ENCODE results near the gene LGALS7B. TPM values are rescaled to one million over a fixed set of nuclear protein-coding genes. Genes with fewer than 3 reads are reported as not detected.

Gene LGALS7B
- total and polyA plus RNA-seq, 2 donors (not counting 1 experiment from before 2014, with no cell fraction given): not detected

DNA sequence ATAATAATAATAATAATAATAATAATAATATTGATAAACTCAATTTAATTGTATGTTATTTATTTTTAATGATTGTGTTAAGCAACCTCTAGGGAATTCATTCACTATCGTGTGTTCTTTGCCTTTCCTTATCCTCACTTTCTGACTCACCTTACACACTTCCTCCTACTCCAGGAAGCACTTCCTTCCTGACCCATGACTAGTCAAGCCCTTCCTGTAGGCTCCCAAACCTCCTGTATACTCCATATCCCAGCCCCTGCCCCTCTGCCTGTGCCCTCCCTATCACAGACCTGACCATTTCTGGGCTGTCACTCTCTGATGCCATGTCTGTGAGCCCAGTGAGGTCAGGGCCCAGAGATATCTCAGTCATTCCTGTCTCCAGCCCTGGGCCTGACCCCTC is 16.2 kb downstream of the LGALS7B start:
- Histone ChIP-seq H3K9ac (ENCODE audit: low read length) (no peak overlapping the region), H3K27me3 (replicated peaks in 1 of 4; ENCODE audit: control extremely low read depth in 1 of 4, control insufficient read depth in 3 of 4, insufficient read depth in 4 of 4, low read length in 3 of 4) (no peaks in the 10 kb centered on the region), H3K36me3 (replicated peaks in 1 of 2; ENCODE audit: control extremely low read depth in 1 of 2, control insufficient read depth in 1 of 2, extremely low read depth in 1 of 2, insufficient read depth in 2 of 2, low read length in 1 of 2) (no peaks in the 10 kb centered on the region), H3K4me2 (replicated peaks; ENCODE audit: low read depth, low read length, poor library complexity, severe bottlenecking) (no peak overlapping the region), H3K4me3 (ENCODE audit: control extremely low read depth in 1 of 5, extremely low read depth in 1 of 5, insufficient read depth in 1 of 5, low read depth in 2 of 5, low read length in 4 of 5) (no peak overlapping the region), H3K79me2 (ENCODE audit: control insufficient read depth, insufficient read depth, low read length) (no peaks in the 10 kb centered on the region), H3K27ac (ENCODE audit: low read length in 2 of 2) (no peak overlapping the region), H4K20me1 (ENCODE audit: control insufficient read depth, insufficient read depth, low read length, poor library complexity, severe bottlenecking) (no peaks in the 10 kb centered on the region), H2AFZ (ENCODE audit: insufficient read depth, low read depth, low read length, poor library complexity, severe bottlenecking) (no peak overlapping the region), H3K4me1 (ENCODE audit: control insufficient read depth in 2 of 2, insufficient read depth in 2 of 2, low read length in 2 of 2) (peaks cover 3 to 7% of the 10 kb centered on the region in 2 donors), H3K9me3 (ENCODE audit: control extremely low read depth in 1 of 3, control insufficient read depth in 2 of 3, insufficient read depth in 1 of 3, low read length in 2 of 3) (no peaks in the 10 kb centered on the region)
- ChIA-PET CTCF (no interaction called here), POLR2A (no interaction called here)
- H3K4me1 Mint-ChIP-seq: peaks cover 9% of the 10 kb centered on the region
- H3K27me3 Mint-ChIP-seq: no peaks in the 10 kb centered on the region
- 40% methylated on average over 1 of the region's 1 CpG for WGBS (ENCODE audit: insufficient coverage)
- no peak for ATAC-seq (ENCODE audit: low read depth)
- no peak for TF ChIP-seq EZH2 (IDR thresholded peaks at IDR 0.05; ENCODE audit: borderline replicate concordance, insufficient read depth, low read depth, low read length, poor library complexity, severe bottlenecking)
- TF ChIP-seq, protein P1, sequence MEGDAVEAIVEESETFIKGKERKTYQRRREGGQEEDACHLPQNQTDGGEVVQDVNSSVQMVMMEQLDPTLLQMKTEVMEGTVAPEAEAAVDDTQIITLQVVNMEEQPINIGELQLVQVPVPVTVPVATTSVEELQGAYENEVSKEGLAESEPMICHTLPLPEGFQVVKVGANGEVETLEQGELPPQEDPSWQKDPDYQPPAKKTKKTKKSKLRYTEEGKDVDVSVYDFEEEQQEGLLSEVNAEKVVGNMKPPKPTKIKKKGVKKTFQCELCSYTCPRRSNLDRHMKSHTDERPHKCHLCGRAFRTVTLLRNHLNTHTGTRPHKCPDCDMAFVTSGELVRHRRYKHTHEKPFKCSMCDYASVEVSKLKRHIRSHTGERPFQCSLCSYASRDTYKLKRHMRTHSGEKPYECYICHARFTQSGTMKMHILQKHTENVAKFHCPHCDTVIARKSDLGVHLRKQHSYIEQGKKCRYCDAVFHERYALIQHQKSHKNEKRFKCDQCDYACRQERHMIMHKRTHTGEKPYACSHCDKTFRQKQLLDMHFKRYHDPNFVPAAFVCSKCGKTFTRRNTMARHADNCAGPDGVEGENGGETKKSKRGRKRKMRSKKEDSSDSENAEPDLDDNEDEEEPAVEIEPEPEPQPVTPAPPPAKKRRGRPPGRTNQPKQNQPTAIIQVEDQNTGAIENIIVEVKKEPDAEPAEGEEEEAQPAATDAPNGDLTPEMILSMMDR (IDR thresholded peaks at IDR 0.05): no peak
- no peaks in the 10 kb centered on the region for H3K9me3 Mint-ChIP-seq (ENCODE audit: insufficient read depth)
- no peak overlapping the region for H3K4me3 Mint-ChIP-seq
- intact Hi-C loops (cut with micrococcal nuclease): no loop called here
- no peak overlapping the region for H3K27ac Mint-ChIP-seq
- no peak for DNase-seq

DNA sequence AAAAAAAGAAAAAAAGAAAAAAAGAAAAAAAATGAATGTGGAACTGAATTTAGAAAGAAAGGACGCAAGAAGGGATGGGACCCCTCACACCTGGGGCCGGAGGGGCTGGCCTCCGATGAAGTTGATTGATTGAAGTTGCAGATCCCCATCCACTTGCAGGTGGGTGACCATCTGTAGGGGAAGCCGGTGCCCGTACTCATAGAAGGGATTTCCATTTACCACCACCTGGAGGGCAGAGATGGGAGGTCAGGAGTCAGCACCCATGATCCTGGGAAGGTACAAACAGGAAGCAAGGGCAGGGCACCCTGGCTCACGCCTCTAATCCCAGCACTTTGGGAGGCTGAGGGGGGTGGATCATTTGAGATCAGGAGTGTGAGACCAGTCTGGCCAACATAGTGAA is 17.4 kb downstream of the LGALS7B start:
- intact Hi-C loops (cut with micrococcal nuclease): no loop called here
- no peaks in the 10 kb centered on the region for H3K9me3 Mint-ChIP-seq (ENCODE audit: insufficient read depth)

More for the DNA sequence above, 17.4 kb downstream of the LGALS7B start:
- ChIA-PET POLR2A (no interaction called here), CTCF (no interaction called here)
- H3K4me2 ChIP-seq (replicated peaks; ENCODE audit: low read depth, low read length, poor library complexity, severe bottlenecking): no peak overlapping the region
- no peaks in the 10 kb centered on the region for H4K20me1 ChIP-seq (ENCODE audit: control insufficient read depth, insufficient read depth, low read length, poor library complexity, severe bottlenecking)
- no peak overlapping the region for H3K27ac ChIP-seq (ENCODE audit: low read length in 2 of 2)
- TF ChIP-seq, protein P1 (IDR thresholded peaks at IDR 0.05): no peak
- no peak for TF ChIP-seq EZH2 (IDR thresholded peaks at IDR 0.05; ENCODE audit: borderline replicate concordance, insufficient read depth, low read depth, low read length, poor library complexity, severe bottlenecking)
- no peak overlapping the region for H3K9ac ChIP-seq (ENCODE audit: low read length)
- ATAC-seq (ENCODE audit: low read depth) (no peak), DNase-seq (no peak)
- H3K4me3 ChIP-seq (ENCODE audit: control extremely low read depth in 1 of 5, extremely low read depth in 1 of 5, insufficient read depth in 1 of 5, low read depth in 2 of 5, low read length in 4 of 5): no peak overlapping the region
- H2AFZ ChIP-seq (ENCODE audit: insufficient read depth, low read depth, low read length, poor library complexity, severe bottlenecking): no peak overlapping the region
- Mint-ChIP-seq H3K27ac (no peak overlapping the region), H3K4me3 (no peak overlapping the region), H3K27me3 (no peaks in the 10 kb centered on the region), H3K4me1 (peaks cover 9% of the 10 kb centered on the region)
- H3K9me3 ChIP-seq (ENCODE audit: control extremely low read depth in 1 of 3, control insufficient read depth in 2 of 3, insufficient read depth in 1 of 3, low read length in 2 of 3): no peaks in the 10 kb centered on the region
- H3K27me3 ChIP-seq (replicated peaks in 1 of 4; ENCODE audit: control extremely low read depth in 1 of 4, control insufficient read depth in 3 of 4, insufficient read depth in 4 of 4, low read length in 3 of 4): no peaks in the 10 kb centered on the region
- 84% methylated on average over 3 of the region's 6 CpGs for whole genome bisulfite sequencing (ENCODE audit: insufficient coverage)
- peaks cover 3 to 7% of the 10 kb centered on the region in 2 donors for H3K4me1 ChIP-seq (ENCODE audit: control insufficient read depth in 2 of 2, insufficient read depth in 2 of 2, low read length in 2 of 2)
- H3K79me2 ChIP-seq (ENCODE audit: control insufficient read depth, insufficient read depth, low read length): no peaks in the 10 kb centered on the region
- H3K36me3 ChIP-seq (replicated peaks in 1 of 2; ENCODE audit: control extremely low read depth in 1 of 2, control insufficient read depth in 1 of 2, extremely low read depth in 1 of 2, insufficient read depth in 2 of 2, low read length in 1 of 2): no peaks in the 10 kb centered on the region

All from B cell (primary cell).